Skeletal muscle cell (primary cell): ENCODE data around the gene TERT.
"Not testable (repeated sequence)": the region's sequence is repeated elsewhere in the genome, so short reads cannot be mapped to it uniquely, and the experiment has no call there.

Experiments
- DNase-seq: peaks from one replicate; pipeline ENCODE4 v3.0.0-alpha.2; 2010; ENCODE audit warnings: low read depth
- H3K4me3 ChIP-seq: 2 replicates; pipeline ENCODE4 v1.5.1; 2011; ENCODE audit warnings: low read depth, mild to moderate bottlenecking, control low read depth, low read length, moderate library complexity

Gene TERT

DNA sequence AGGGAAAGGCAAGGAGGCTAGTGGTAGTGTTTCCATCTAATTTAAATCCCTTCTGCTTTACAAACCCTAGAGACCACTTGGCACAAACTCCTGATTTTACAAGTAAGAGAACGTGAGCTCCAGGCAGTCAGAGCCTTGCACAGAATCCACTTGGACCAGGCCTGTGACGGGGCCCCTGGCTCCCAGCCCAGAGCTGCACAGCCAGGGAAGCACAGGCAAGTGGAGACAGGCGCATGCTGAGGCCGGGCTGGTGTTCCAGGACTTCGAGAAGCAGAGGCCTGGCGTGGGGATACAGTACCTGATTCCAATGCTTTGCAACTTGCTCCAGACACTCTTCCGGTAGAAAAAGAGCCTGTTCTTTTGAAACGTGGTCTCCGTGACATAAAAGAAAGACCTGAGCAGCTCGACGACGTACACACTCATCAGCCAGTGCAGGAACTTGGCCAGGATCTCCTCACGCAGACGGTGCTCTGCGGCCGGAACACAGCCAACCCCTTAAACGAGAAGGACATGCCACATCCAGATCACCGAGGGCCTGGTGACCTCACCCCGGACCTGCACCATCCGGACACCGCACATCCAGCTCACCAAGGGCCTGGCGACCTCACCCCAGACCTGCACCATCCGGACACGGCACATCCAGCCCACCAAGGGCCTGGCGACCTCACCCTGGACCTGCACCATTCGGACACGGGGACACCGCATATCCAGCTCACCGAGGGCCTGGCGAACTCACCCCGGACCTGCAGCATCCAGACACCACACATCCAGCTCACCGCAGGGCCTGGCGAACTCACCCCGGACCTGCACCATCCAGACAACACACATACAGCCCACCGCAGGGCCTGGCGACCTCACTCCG is 12.5 kb downstream of the TERT start:
- no peak for DNase-seq
- no peak overlapping the region for H3K4me3 ChIP-seq

DNA sequence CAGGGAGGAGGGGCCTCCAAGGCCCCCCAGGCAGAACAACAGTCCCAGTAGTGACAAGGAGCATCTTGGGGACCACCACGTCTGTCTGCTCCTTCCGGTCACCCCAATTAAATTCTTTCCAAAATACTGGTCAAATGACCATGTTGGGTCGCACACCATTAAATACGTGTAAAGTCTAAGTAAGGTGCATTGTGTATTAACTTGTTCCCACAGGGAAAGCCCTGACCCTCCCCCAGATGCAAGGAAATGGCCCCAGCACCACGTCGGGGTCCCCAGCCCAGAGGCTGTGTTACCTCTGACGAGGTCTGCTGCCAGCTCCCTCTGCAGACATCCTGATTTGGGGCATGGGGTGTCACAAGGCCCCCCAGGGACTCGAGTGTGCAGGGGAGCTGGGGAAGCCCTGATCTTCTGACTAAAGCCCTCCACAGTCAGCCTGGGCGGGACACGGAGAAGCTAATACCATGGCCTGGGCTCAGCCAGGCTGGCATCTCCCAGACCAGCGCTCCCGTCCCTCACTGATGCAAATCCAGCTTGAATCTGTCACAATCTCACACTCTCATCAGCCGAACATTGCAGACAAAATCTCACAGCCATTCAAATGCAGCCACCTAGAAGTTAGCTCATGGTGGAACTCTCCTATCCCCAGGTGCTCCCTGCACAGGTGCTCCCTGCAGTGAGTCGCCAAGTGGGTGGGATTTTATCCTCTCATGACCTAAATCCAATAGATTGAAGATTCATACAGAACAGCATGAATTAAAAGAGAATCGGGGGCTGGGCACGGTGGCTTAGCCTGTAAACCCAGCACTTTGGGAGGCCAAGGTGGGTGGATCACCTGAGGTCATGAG is 13.6 kb downstream of the TERT start:
- DNase-seq: no peak
- no peak overlapping the region for H3K4me3 ChIP-seq

DNA sequence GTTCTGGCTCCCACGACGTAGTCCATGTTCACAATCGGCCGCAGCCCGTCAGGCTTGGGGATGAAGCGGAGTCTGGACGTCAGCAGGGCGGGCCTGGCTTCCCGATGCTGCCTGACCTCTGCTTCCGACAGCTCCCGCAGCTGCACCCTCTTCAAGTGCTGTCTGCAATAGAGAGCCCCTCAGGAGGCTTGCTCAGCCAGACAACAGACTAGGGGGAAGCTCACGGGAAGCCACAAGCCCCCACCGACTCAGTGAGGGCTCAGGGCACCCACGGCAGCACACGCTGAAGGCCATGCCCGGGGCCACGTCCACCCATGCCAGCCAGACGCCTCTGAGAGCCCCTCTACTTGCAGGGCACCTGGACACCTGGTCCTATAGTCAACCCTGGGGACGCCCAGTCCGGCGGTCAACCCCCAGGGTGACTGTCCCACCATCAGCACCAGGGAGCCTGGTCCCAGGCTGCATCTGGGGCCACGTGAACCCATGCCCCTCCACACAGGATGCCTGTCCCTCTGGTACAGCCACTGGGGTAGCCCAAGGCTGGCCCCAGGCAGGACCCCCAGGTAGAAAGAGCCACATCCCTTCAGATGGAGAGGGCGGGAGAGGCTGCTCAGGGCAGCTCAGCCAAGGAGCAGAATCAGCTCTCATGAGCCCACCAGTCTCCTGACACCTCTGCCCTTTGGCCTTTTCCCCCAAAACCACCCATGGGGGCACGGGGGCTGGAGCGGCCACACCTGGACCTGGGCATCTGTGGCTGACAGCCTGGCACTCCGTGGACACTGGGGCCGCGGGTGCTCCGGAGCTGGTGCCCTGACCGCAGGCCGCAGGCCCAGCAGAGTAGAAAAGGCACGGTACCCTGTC is 14.5 kb downstream of the TERT start:
- no peak for DNase-seq

DNA sequence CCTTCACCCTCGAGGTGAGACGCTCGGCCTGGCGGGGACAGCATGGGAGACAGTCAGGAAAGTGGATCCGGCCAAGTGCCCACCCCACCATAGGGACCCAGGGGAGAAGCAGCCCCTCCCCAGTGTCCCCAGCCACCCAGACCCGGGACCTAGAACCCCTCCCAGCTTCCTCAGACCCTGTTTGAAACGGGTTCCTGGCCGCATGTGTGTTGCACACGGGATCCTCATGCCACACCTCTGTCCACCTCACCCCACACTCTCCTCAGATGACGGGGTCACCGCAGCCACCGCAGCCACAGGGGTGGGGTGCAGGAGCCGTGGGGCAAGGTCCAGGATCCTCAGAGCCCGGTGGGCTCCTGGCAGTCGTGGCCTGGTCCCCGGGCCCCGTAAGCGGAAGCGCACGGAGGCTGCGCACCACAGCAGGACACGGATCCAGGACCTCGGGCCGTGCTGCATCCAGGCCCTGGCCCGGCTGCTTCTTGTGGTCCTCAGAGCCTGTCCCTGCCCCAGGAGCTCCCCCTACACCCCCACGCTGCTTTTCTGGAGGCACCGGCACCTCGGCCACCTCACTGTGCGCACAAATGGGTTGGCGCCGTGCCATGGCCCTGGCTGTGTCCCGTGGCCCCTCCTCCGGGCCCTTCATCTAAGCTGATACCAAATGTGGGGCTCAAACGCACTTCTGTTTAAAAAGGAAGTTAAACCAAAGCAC is 15.3 kb downstream of the TERT start:
- no peak overlapping the region for H3K4me3 ChIP-seq
- no peak for DNase-seq

More for the DNA sequence above, 14.5 kb downstream of the TERT start:
- no peak overlapping the region for H3K4me3 ChIP-seq

DNA sequence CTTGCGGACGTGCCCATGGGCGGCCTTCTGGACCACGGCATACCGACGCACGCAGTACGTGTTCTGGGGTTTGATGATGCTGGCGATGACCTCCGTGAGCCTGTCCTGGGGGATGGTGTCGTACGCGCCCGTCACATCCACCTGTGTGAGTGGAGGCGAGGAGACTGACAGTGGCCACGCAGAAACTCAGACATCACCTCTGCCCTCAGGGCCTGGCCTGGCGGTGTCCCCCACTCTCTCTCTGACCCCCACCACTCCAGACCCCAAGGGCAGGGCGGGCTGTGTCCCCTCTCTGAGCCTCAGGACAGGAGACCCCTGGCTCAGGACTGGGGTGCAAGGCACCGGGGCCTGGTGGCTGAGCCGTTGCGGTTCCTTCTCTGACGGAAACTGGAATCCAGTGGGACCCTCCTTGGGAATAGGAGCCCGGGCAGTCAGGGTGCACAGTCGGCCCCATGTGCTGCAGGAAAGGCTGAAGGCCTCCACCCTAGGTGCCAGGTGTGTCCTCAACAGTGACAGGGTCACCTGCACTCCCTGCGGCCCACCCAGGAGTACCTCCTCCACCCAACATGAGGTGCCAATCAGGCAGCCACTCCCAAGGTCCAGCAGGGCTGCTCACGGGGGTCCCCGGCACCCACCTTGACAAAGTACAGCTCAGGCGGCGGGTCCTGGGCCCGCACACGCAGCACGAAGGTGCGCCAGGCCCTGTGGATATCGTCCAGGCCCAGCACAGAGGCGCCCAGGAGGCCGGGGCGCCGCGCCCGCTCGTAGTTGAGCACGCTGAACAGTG is 16.0 kb downstream of the TERT start:
- no peak for DNase-seq
- no peak overlapping the region for H3K4me3 ChIP-seq

DNA sequence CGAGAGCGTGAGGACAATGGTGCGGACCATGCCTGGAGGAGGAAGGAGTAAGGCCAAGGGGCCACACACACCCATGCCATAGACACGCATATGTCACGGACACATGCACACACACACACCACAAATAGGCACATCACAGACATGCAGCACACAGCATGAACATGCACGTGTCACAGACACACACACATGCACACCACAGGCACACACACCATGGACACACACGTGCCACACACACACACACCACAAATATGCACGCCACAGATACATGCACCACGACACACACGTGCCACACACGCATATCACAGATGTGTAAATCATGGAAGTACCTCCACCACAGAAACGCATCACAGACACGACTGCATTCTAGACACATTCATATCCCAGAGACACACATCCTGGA is 16.7 kb downstream of the TERT start:
- H3K4me3 ChIP-seq: no peak overlapping the region
- no peak for DNase-seq

DNA sequence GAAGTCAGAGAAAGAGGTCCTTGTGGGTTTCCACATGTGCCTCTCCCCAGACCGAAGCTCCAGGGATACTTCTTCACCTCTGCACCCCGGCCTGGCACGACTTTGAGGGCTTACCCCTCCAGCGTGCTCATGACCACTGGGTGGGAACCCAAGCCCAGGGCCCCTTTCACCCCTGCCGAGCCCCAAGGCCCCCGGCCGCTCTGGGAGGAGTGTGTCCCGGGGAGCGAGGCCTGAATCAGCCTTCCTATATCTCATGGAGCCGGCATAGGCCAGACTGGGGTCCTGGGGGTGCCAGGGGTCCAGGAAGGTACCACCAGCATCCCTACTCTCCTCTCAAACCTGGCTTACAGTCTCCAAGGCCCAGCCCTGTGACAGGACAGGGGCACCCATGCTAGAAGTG is 17.1 kb downstream of the TERT start:
- no peak for DNase-seq
- H3K4me3 ChIP-seq: no peak overlapping the region

DNA sequence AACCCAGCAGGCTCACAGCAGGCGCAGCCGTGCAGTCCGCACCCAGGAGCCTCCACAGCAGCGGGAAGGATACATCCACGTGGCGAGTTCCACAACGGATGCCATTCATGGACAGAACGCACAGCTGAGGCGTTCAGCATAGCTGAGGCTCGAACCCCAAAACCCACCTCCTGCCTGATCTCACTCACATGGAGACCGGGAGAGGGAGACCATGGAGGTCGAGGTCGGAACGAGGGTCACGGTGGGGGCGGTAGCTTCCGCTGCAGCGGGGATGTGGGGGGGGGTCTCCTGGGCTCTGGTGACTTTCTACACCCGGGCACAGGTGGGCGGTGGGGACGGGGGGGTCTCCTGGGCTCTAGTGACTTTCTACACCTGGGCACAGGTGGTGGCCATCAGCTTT is 17.5 kb downstream of the TERT start:
- DNase-seq: no peak
- H3K4me3 ChIP-seq: no peak overlapping the region

DNA sequence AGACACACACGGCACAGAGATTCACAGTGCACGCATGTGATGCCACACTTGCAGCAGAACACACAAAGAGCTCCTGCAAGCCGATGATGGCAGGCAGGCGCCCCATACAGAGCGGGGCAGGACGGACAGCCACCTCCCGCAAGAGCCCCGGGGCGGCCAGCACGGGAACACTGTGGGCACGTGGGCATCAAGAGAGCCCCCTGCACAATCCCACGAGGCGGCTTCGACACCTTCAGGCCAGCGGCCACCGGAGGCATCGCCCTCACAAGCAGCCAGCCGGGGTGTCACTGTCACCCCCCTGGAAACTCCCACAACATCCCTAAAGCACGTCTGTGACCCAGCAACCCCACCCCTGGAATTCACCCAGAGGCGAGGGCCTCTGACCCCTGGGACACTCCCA is 17.9 kb downstream of the TERT start:
- H3K4me3 ChIP-seq: no peak overlapping the region
- no peak for DNase-seq

DNA sequence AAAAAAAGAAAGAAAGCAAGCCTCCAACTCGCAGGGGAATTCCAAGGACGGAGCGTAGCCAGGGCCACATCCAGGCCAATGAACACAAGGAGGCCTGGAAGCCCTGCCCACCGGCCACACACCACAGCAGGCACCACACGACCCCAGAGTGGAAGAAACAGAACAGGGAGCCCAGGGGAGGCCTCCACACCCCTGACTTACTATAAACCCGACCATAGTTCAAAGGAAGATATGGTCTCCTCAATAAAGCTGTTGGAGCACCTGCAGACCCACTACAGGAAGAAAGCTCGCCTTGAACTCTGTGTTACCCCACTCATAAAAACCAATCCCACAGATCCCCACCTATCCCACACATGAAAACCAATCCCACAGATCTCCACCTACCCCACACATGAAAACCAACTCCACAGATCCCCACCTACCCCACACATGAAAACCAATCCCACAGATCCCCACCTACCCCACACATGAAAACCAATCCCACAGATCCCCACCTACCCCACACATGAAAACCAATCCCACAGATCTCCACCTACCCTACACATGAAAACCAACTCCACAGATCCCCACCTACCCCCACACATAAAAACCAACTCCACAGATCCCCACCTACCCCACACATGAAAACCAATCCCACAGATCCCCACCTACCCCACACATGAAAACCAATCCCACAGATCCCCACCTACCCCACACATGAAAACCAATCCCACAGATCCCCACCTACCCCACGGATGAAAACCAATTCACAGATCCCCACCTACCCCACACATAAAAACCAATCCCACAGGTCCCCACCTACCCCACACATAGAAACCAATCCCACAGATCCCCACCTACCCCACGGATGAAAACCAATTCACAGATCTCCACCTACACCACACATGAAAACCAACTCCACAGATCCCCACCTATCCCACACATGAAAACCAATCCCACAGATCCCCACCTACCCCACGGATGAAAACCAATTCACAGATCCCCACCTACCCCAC is 19.2 kb downstream of the TERT start:
- DNase-seq, H3K4me3 ChIP-seq: not testable (repeated sequence)

DNA sequence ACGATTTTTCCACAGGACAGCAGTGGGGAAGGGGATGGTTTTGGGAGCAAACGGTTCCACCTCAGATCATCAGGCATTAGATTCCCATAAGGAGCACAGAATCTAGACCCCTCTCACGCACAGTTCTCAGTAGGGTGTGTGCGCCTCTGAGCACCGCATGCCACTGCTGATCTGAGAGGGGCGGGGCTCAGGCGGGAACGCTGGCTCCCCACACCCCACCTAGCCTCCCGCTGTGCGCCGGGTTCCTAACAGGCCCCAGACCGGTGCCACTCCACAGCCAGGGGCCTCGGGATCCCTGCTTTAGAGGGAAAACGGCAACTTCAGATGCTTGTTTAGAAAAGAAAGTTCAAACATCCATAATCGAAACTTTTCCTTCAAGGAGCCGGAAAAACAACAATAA is 20.4 kb downstream of the TERT start:
- H3K4me3 ChIP-seq: no peak overlapping the region
- DNase-seq: no peak

DNA sequence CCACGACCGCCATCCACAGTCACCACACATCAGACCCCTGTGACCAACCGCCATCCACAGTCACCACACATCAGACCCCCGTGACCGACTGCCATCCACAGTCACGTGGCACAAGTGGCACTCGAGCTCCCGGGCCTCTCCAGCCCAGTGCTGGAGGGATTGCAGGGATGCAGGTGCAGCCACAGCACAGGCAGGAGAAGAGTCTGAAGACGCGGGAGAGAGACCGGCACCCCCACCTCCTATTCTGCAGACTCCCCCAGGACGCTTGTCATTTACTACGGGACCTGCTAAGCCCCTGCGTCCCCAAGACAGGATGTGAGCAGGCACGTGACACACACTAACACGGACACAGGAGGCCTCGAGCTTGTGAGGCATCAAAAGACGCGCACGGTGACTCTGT is 21.1 kb downstream of the TERT start:
- no peak overlapping the region for H3K4me3 ChIP-seq
- DNase-seq: no peak

DNA sequence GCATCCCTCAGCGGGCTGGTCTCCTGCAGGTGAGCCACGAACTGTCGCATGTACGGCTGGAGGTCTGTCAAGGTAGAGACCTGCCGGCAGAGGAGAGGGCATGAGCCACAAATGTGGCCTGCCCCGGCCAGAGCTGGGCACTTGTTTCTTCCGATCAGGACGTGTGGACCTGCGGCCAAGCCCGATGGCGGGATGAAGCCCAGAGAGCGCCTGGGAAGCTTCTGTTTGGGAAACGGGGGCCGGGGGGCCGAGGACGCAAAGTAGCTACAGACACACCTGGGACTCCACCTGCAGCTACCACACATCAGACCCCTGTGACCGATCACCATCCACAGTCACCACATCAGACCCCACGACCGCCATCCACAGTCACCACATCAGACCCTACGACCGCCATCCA is 22.7 kb downstream of the TERT start:
- H3K4me3 ChIP-seq: no peak overlapping the region
- no peak for DNase-seq

DNA sequence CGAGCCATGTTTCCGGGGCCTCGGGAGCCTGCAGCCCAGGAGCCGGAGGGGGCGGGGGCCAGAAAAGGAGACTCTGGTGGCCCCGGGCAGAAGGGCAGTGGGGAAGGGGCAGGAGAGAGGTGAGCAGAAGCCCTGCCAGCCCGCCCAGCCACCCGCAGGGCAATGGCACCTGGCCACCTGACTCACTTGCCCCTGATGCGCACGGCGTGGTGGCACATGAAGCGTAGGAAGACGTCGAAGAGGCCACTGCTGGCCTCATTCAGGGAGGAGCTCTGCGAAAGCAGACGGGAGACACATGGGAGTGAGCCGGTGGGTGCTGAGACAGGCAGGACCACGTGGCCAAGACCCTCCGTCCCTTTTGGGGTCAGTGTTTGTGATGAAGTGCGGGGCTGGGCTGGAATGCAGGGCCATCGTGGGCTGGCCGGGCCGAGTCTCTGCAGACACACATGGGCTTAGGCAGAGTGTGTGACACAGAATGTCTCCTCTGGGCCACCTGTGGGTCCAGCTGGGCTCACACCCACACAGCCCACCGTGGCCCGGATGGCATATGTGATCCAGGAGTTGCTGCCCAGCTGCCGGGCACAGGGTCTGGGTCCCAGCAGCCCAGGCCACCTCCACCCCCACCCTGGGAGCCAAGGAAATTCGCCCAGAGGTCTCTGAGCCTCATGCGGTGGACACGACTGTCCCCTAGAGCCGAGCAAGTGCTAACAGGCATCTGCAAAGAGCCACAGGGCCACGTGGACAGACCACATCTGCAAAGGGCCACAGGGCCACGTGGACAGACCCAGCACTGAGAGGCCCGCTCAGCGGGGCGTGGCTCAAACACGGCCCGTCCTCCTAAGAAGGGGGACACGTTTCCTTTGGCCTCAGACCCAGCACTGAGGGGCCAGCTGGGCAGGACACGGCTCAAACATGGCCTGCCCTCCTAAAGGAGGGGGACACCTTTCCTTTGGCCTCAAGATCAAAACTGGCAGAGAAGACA is 23.6 kb downstream of the TERT start:
- no peak for DNase-seq

DNA sequence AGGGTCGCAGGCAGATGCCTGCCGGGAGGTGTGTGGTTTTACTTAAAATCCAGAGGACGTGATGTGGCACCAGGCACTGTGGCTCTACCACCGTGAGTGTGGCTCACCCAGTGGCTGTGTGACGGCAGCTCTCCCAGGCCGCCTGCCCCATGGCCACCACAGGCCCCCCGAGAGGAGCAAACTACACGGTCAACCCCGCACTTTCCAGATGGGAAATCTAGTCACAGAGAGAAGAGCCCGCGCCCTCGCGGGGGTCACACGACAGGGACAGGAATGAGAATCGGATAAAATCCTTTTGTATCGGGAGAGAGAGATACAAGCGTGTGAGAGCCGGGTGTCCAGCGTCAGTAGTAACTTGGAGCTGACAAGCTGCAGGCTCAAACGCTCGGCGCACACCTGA is 24.4 kb downstream of the TERT start:
- no peak for DNase-seq
- H3K4me3 ChIP-seq: no peak overlapping the region

More for the DNA sequence above, 23.6 kb downstream of the TERT start:
- H3K4me3 ChIP-seq: no peak overlapping the region

DNA sequence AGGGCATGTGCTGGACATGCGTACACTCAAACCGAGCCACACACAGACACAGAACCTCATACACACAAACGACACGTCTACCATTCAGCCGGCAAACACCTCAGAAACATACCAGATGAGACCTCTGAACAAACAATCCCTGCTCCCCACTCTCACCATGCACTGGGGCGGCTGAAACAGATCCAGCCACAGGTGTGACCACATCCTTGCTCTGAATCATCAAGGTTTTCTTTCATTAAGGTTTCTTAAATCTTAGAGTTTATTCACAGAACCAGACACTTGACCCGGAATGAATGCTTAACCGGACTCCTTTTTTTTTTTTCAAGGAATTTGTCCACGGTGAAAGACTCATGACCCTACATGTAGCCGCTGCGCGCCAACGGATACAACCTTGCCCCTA is 26.2 kb downstream of the TERT start:
- no peak for DNase-seq
- H3K4me3 ChIP-seq: no peak overlapping the region
